Heart left ventricle (tissue), 16 donors: ENCODE data around the gene C4BPB. TPM values are rescaled to one million over a fixed set of nuclear protein-coding genes. Genes with fewer than 3 reads are reported as not detected.

ENCODE experiments used
- ATAC-seq, 4 donors: fragments of 200-7000 bp; cut with Tn5 transposase; one replicate each; pipeline ENCODE4 v1.9.1; 2020 to 2022; ENCODE audit warnings: moderate library complexity in 4 of 4, mild to moderate bottlenecking in 3 of 4, moderate number of reproducible peaks in 1 of 4
- DNase-seq, 5 donors: peaks; one replicate each; pipeline ENCODE4 v3.0.0-alpha.2; 2020
- H3K27ac ChIP-seq, 12 donors: fragments of 200-600 bp; sonication (generic) in 4 of 12; one replicate each; pipeline versions ENCODE4 v1.5.0 to v1.8.0; 2016 to 2022; ENCODE audit warnings: mild to moderate bottlenecking in 2 of 12
- H3K27me3 ChIP-seq, 9 donors: fragments of 200-600 bp; sonication (generic) in 2 of 9; one replicate each; pipeline versions ENCODE4 v1.5.1 to v1.8.0; 2016 to 2022; ENCODE audit warnings: mild to moderate bottlenecking in 3 of 9
- H3K36me3 ChIP-seq, 9 donors: fragments of 200-600 bp; sonication (generic) in 2 of 9; one replicate each; pipeline versions ENCODE4 v1.5.0 to v1.8.0; 2018 to 2022; ENCODE audit warnings: mild to moderate bottlenecking in 2 of 9
- H3K4me1 ChIP-seq, 12 donors: fragments of 200-600 bp; sonication (generic) in 4 of 12; one replicate each; pipeline versions ENCODE4 v1.5.0 to v1.8.0; 2016 to 2022; ENCODE audit warnings: mild to moderate bottlenecking in 3 of 12
- H3K4me3 ChIP-seq, 12 donors: fragments of 200-600 bp; sonication (generic) in 4 of 12; one replicate each; pipeline versions ENCODE4 v1.5.0 to v1.8.0; 2017 to 2022; ENCODE audit warnings: mild to moderate bottlenecking in 9 of 12, moderate library complexity in 4 of 12
- H3K9me3 ChIP-seq, 12 donors: fragments of 200-600 bp; sonication (generic) in 4 of 12; one replicate each; pipeline versions ENCODE4 v1.5.0 to v1.8.0; 2016 to 2022; ENCODE audit warnings: mild to moderate bottlenecking in 1 of 12
- CTCF ChIP-seq, 12 donors: fragments of 200-600 bp; sonication (generic) in 4 of 12; IDR thresholded peaks; one replicate each; pipeline versions ENCODE4 v1.5.0 to v1.8.0; 2018 to 2022; ENCODE audit warnings: antibody characterized with exemption in 12 of 12, mild to moderate bottlenecking in 5 of 12
- POLR2A ChIP-seq, 2 donors: fragments of 450-650 bp; IDR thresholded peaks; one replicate each; pipeline ENCODE4 v1.6.1; 2017; ENCODE audit warnings: antibody characterized with exemption in 2 of 2, mild to moderate bottlenecking in 2 of 2, moderate library complexity in 2 of 2
- WGBS, 4 donors: extraction: QIAGEN DNeasy Blood & Tissue Kit in 2 of 4; methylation state at CpG; one replicate each; pipeline versions ENCODE4 v1.1.5 to v1.1.7; 2013 to 2018; 5-methylcytosine and 5-hydroxymethylcytosine counted together
- intact Hi-C, 10 donors: fragments of 100-400 bp; cut with DNase I; formaldehyde crosslinking; loops; one replicate each; pipeline versions ENCODE4 v1.11.1 to v1.14.2; 2022
- polyA plus RNA-seq, 2 donors: library from polyadenylated mRNA; stranded (reverse); fragments of 200-250 nt; gene quantifications; one replicate each; pipeline ENCODE4 v1.2.3, GENCODE V29; 2013
- total RNA-seq, 9 donors: library from RNA; depleted of rRNA in 2 of 9; stranded (reverse); fragments of >200 nt in 2 of 9; fragmentation: NEBNext Ultra II Directional in 3 of 9; extraction: Animal tissue kit (Norgen Biotek cat#: 25700) in 3 of 9; gene quantifications; one replicate each; pipeline versions ENCODE4 v1.1.0 to v1.2.4, GENCODE V29; 2016 to 2023
- donor health status: ischemic (EF 13 %, LVEDD 7.1; RV severe dilation, severe dysfunction).
- donor health status: healthy with polysubstance abuse.
- donor health status: DM: no; HTN: yes; CAD: no.
- donor health status: DM: no; HTN: no; CAD: no.
- donor health status: ischemic (EF 25% LVEDD 6.9; RV normal size, moderate dysfunction).
- donor health status: ischemic (EF 25% LVEDD 5.7; RV mildly dilated, moderate dysfunction).
- donor health status: healthy.
- donor health status: DM: yes; HTN: yes; CAD: no.
- donor health status: ischemic (EF 35%, LVEDD 5.7; RV mildly dilated, moderate dysfunction).
- donor health status: nonischemic (EF 11% LVEDD 7.7; RV severe dilation, severe dysfunction).
- donor health status: DM: yes; HTN: yes; CAD: no.
- donor health status: PGD.
- donor health status: ischemic (EF 29% LVEDD 5.4; RV normal size, mild dysfunction).
- donor health status: nonischemic (EF 23%, LVEDD 6.1; RV moderate dilation, normal function).

C4BPB gene
- total and polyA plus RNA-seq, 11 donors = 0.20 to 3.3 (median 1.3) TPM; not detected in 8

- no peak for TF ChIP-seq CTCF (IDR thresholded peaks at IDR 0.05)
- no peak for TF ChIP-seq POLR2A (IDR thresholded peaks at IDR 0.05)
- no peaks in the 10 kb centered on the region for H3K9me3 ChIP-seq
- H3K27me3 ChIP-seq = peaks cover 0 to 7% (median 0%) of the 10 kb centered on the region in 9 donors
- H3K4me3 ChIP-seq = no peak overlapping the region
- no peak overlapping the region for H3K27ac ChIP-seq
- no peaks in the 10 kb centered on the region for H3K4me1 ChIP-seq
- ATAC-seq = no peak
- no peak for DNase-seq
- intact Hi-C loops = no loop called here
- no peaks in the 10 kb centered on the region for H3K36me3 ChIP-seq
- 86 to 92% (median 90%) methylated on average over 3 of the region's 3 CpGs for WGBS, 4 donors
Observed at GRCh38 chr1:207097871-207098324, 9.2 kb downstream of the C4BPB start.

- ATAC-seq = no peak
- Histone ChIP-seq H3K4me3 (no peak overlapping the region), H3K9me3 (no peaks in the 10 kb centered on the region), H3K27ac (no peak overlapping the region), H3K36me3 (no peaks in the 10 kb centered on the region), H3K27me3 (peaks cover 0 to 7% (median 0%) of the 10 kb centered on the region in 9 donors), H3K4me1 (peaks cover 0 to 4% (median 0%) of the 10 kb centered on the region in 12 donors)
- DNase-seq = no peak
- intact Hi-C loops = no loop called here
- TF ChIP-seq CTCF (IDR thresholded peaks at IDR 0.05) = no peak
- no peak for TF ChIP-seq POLR2A (IDR thresholded peaks at IDR 0.05)
- WGBS, 4 donors = 77 to 90% (median 85%) methylated on average over 1 of the region's 1 CpG
Observed at GRCh38 chr1:207101720-207102119, 13.1 kb downstream of the C4BPB start.

GRCh38 chr1:207102146-207102545 is 13.5 kb downstream of the C4BPB start:
- Histone ChIP-seq H3K27ac (no peak overlapping the region), H3K36me3 (no peaks in the 10 kb centered on the region), H3K4me1 (peaks cover 0 to 4% (median 0%) of the 10 kb centered on the region in 12 donors), H3K4me3 (no peak overlapping the region), H3K9me3 (no peaks in the 10 kb centered on the region), H3K27me3 (peaks cover 0 to 7% (median 0%) of the 10 kb centered on the region in 9 donors)
- ATAC-seq (no peak), DNase-seq (no peak)
- intact Hi-C loops = no loop called here
- TF ChIP-seq CTCF (IDR thresholded peaks at IDR 0.05) (no peak), POLR2A (IDR thresholded peaks at IDR 0.05) (no peak)
- 58 to 78% (median 66%) methylated on average over 5 of the region's 5 CpGs for WGBS, 4 donors

DNA sequence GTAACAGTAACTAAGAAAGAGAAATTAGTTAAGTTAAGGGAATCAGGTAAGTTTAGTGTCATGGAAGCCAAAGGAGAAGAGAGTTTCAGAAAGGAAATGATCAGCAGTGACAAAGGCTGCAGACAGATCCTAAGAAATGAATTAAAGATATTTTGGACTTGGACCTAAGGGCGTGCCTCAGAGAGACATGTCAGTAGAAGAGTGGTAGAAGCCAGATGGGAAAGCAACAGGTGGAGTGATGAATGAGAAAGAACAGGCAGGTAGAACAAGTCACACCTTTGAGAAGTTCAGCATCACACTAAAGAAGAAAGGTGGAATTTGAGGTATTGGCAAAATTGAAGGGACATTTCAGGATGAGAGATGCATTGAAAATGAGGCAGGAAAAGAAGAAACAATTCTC is 14.0 kb downstream of the C4BPB start:
- peaks cover 0 to 4% (median 0%) of the 10 kb centered on the region in 12 donors for H3K4me1 ChIP-seq
- ATAC-seq (no peak), DNase-seq (no peak)
- no peaks in the 10 kb centered on the region for H3K9me3 ChIP-seq
- no peak for TF ChIP-seq POLR2A (IDR thresholded peaks at IDR 0.05)
- no peak for TF ChIP-seq CTCF (IDR thresholded peaks at IDR 0.05)
- peaks cover 0 to 7% (median 0%) of the 10 kb centered on the region in 9 donors for H3K27me3 ChIP-seq
- intact Hi-C loops = no loop called here
- no peak overlapping the region for H3K27ac ChIP-seq
- H3K4me3 ChIP-seq = no peak overlapping the region
- no peaks in the 10 kb centered on the region for H3K36me3 ChIP-seq
- WGBS, 4 donors = 66 to 85% (median 74%) methylated on average over 1 of the region's 1 CpG
